ENCODE data around the gene SDF2L1.

DNA sequence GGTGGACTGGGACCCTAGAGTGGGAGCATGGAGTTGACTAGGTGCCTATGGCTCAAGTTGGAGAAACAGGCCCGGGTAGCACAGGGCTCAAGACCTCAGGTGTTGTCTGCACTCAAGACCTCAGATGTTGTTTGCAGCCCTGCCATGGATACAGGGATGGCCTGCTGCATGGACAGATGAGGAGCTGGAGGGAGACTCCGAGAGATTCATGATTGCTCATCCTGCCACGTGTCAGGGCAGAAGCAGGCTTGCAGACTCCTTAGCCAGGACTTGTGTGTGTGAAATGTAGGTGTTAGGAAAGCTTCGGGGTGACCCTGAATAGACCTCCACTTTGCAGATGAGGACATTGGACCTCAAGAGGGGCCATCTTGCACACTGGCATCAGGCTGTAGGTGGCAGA, 8.6 kb upstream of the SDF2L1 start:
- no peak for TF ChIP-seq POLR2AphosphoS5 (IDR thresholded peaks at IDR 0.05; ENCODE audit: borderline replicate concordance, low read depth, low read length)
- no peak for TF ChIP-seq EZH2 (IDR thresholded peaks at IDR 0.05)
